H1 (cell line): ENCODE measurements around the gene PTK6. TPM values are rescaled to one million over a fixed set of nuclear protein-coding genes. Genes with fewer than 3 reads are reported as not detected.

Experiments
- CTCF ChIA-PET: fragments of 300-600 bp; sonication (Branson Sonifier 250); formaldehyde crosslinking; loops from one replicate; lab custom pipeline; 2021; ENCODE audit not compliant: partially characterized antibody; lab: Charles Lee
- POLR2A ChIA-PET: fragments of 300-600 bp; sonication (Branson Sonifier 250); formaldehyde crosslinking; loops from one replicate; lab custom pipeline; 2021; ENCODE audit warnings: inconsistent platforms; ENCODE audit not compliant: partially characterized antibody; lab: Charles Lee
- DNase-seq, 2 experiments: peaks; one replicate each; pipeline versions ENCODE4 v3.0.0 to v3.0.0-alpha.2; 2010 to 2022; ENCODE audit warnings: low spot score in 2 of 2, low read depth in 1 of 2, mixed read lengths in 1 of 2
- FAIRE-seq: peaks from 2 replicates; lab custom pipeline; 2011; peaks lifted over from hg19 to GRCh38; lab: Jason Lieb, UNC
- H2AFZ ChIP-seq: 2 replicates; pipeline ENCODE4 v1.8.1; 2012; ENCODE audit warnings: low read length, inconsistent platforms
- H2AK5ac ChIP-seq: 2 replicates; pipeline ENCODE4 v1.6.1; 2013; ENCODE audit warnings: low read depth, low read length
- H2BK120ac ChIP-seq: replicated peaks from 2 replicates; pipeline ENCODE3; 2013; ENCODE audit warnings: low read depth, low read length, inconsistent platforms
- H2BK12ac ChIP-seq: 2 replicates; pipeline ENCODE4 v1.6.1; 2013; ENCODE audit warnings: low read depth, low read length
- H2BK15ac ChIP-seq: 2 replicates; pipeline ENCODE4 v1.6.1; 2013; ENCODE audit warnings: low read length
- H2BK20ac ChIP-seq: 2 replicates; pipeline ENCODE4 v1.6.1; 2013; ENCODE audit warnings: low read length
- H2BK5ac ChIP-seq: 2 replicates; pipeline ENCODE4 v1.6.1; 2013; ENCODE audit warnings: low read depth, low read length
- H3K14ac ChIP-seq: 2 replicates; pipeline ENCODE4 v1.6.1; 2013; ENCODE audit warnings: inconsistent platforms; ENCODE audit not compliant: insufficient read length
- H3K18ac ChIP-seq: 2 replicates; pipeline ENCODE4 v1.6.1; 2013; ENCODE audit warnings: low read length; ENCODE audit errors: extremely low read depth
- H3K23ac ChIP-seq: 2 replicates; pipeline ENCODE4 v1.6.1; 2013; ENCODE audit warnings: inconsistent platforms; ENCODE audit not compliant: insufficient read length
- H3K23me2 ChIP-seq: 2 replicates; pipeline ENCODE4 v1.6.1; 2013; ENCODE audit warnings: low read depth, low read length
- H3K27ac ChIP-seq: 2 replicates; pipeline ENCODE4 v1.6.1; 2011; ENCODE audit warnings: low read depth, low read length, inconsistent platforms
- H3K27me3 ChIP-seq, 4 experiments: replicated peaks in 1 of 4; 1 replicate in 1 of 4; 2 replicates in 3 of 4; pipeline versions ENCODE4 v1.6.1 to v1.8.1; 2011 to 2013; ENCODE audit warnings: low read length in 3 of 4, mild to moderate bottlenecking in 3 of 4, inconsistent platforms in 2 of 4, mixed read lengths in 2 of 4, moderate library complexity in 1 of 4; ENCODE audit not compliant: control insufficient read depth in 3 of 4, insufficient read depth in 3 of 4; ENCODE audit errors: extremely low read depth in 1 of 4
- H3K36me3 ChIP-seq, 4 experiments: 2 replicates each; pipeline versions ENCODE4 v1.6.1 to v1.8.1; 2011 to 2013; ENCODE audit warnings: mild to moderate bottlenecking in 4 of 4, low read length in 3 of 4, moderate library complexity in 2 of 4, control low read depth in 1 of 4, inconsistent platforms in 1 of 4; ENCODE audit not compliant: insufficient read depth in 4 of 4, control insufficient read depth in 2 of 4
- H3K4ac ChIP-seq: replicated peaks from 2 replicates; pipeline ENCODE3; 2013; ENCODE audit warnings: low read length, low read depth, mixed read lengths, inconsistent platforms; ENCODE audit not compliant: insufficient read length
- H3K4me1 ChIP-seq, 4 experiments: replicated peaks in 1 of 4; 1 replicate in 1 of 4; 2 replicates in 3 of 4; pipeline versions ENCODE4 v1.6.1 to v1.8.1; 2011 to 2013; ENCODE audit warnings: low read length in 3 of 4, inconsistent platforms in 2 of 4, mixed read lengths in 1 of 4; ENCODE audit not compliant: insufficient read depth in 4 of 4, control insufficient read depth in 3 of 4
- H3K4me2 ChIP-seq, 2 experiments: 2 replicates each; pipeline versions ENCODE4 v1.6.1 to v1.8.1; 2011 to 2013; ENCODE audit warnings: low read depth in 2 of 2, low read length in 2 of 2, control low read depth in 1 of 2, inconsistent platforms in 1 of 2, mild to moderate bottlenecking in 1 of 2; ENCODE audit not compliant: insufficient read depth in 1 of 2
- H3K4me3 ChIP-seq, 4 experiments: fragments of 200-600, 300-600 bp in 1 of 4; sonication (generic), shearing (Covaris generic), sonication (Bioruptor Twin) in 1 of 4; 2 replicates each; pipeline versions ENCODE4 v1.5.1 to v1.8.1; 2011 to 2016; ENCODE audit warnings: low read length in 4 of 4, low read depth in 3 of 4, control low read depth in 2 of 4, inconsistent platforms in 2 of 4, mild to moderate bottlenecking in 2 of 4, mixed read lengths in 1 of 4, moderate library complexity in 1 of 4; ENCODE audit not compliant: insufficient read depth in 2 of 4; ENCODE audit errors: extremely low read depth in 1 of 4
- H3K56ac ChIP-seq: replicated peaks from 2 replicates; pipeline ENCODE3; 2013; ENCODE audit warnings: low read depth, mild to moderate bottlenecking, mixed read lengths, low read length, inconsistent platforms; ENCODE audit not compliant: insufficient read length
- H3K79me1 ChIP-seq: 2 replicates; pipeline ENCODE4 v1.6.1; 2013; ENCODE audit warnings: low read depth, low read length, control low read depth
- H3K79me2 ChIP-seq, 2 experiments: 2 replicates each; pipeline versions ENCODE4 v1.6.1 to v1.8.1; 2012 to 2013; ENCODE audit warnings: low read length in 2 of 2, mild to moderate bottlenecking in 2 of 2, inconsistent platforms in 1 of 2; ENCODE audit not compliant: insufficient read depth in 2 of 2, control insufficient read depth in 1 of 2
- H3K9ac ChIP-seq, 4 experiments: replicated peaks in 1 of 4; 1 replicate in 1 of 4; 2 replicates in 3 of 4; pipeline versions ENCODE4 v1.6.1 to v1.8.1; 2011 to 2013; ENCODE audit warnings: low read depth in 3 of 4, low read length in 3 of 4, control low read depth in 2 of 4, mild to moderate bottlenecking in 2 of 4, moderate library complexity in 2 of 4, inconsistent platforms in 1 of 4; ENCODE audit errors: extremely low read depth in 1 of 4
- H3K9me3 ChIP-seq, 2 experiments: 2 replicates each; pipeline versions ENCODE4 v1.6.1 to v1.8.1; 2012 to 2013; ENCODE audit warnings: mild to moderate bottlenecking in 2 of 2, moderate library complexity in 2 of 2, control low read depth in 1 of 2, inconsistent platforms in 1 of 2, low read depth in 1 of 2, low read length in 1 of 2, mixed read lengths in 1 of 2; ENCODE audit not compliant: insufficient read depth in 2 of 2
- H4K20me1 ChIP-seq, 2 experiments: replicated peaks in 1 of 2; 2 replicates each; pipeline versions ENCODE3 to v1.8.1; 2011 to 2013; ENCODE audit warnings: inconsistent platforms in 2 of 2, low read length in 2 of 2, mild to moderate bottlenecking in 1 of 2; ENCODE audit not compliant: insufficient read depth in 2 of 2, control insufficient read depth in 1 of 2
- H4K5ac ChIP-seq: 2 replicates; pipeline ENCODE4 v1.6.1; 2013; ENCODE audit warnings: low read length, low read depth, mixed read lengths, inconsistent platforms; ENCODE audit not compliant: insufficient read length
- H4K8ac ChIP-seq: 2 replicates; pipeline ENCODE4 v1.8.0; 2013; ENCODE audit warnings: mild to moderate bottlenecking, moderate library complexity, low read length, inconsistent platforms; ENCODE audit not compliant: insufficient read depth; ENCODE audit errors: extremely low read depth
- H4K91ac ChIP-seq: replicated peaks from 2 replicates; pipeline ENCODE3; 2013; ENCODE audit warnings: low read length, mixed read lengths, inconsistent platforms; ENCODE audit not compliant: insufficient read length
- ATF3 ChIP-seq: IDR thresholded peaks from 2 replicates; pipeline ENCODE4 v1.6.1; 2011; ENCODE audit warnings: low read depth, mild to moderate bottlenecking, low read length; ENCODE audit not compliant: insufficient read depth
- BCL11A ChIP-seq, 2 experiments: IDR thresholded peaks; one replicate each; pipeline ENCODE4 v1.6.1; 2011; ENCODE audit warnings: low read depth in 2 of 2, low read length in 2 of 2, mild to moderate bottlenecking in 2 of 2
- CTCF ChIP-seq, 3 experiments: IDR thresholded peaks; 1 replicate in 2 of 3; 2 replicates in 1 of 3; pipeline versions ENCODE4 v1.5.1 to v1.6.1; 2011; ENCODE audit warnings: low read length in 3 of 3, mild to moderate bottlenecking in 3 of 3, inconsistent platforms in 2 of 3, low read depth in 1 of 3, moderate library complexity in 1 of 3; ENCODE audit not compliant: insufficient read depth in 1 of 3; ENCODE audit errors: control extremely low read depth in 1 of 3
- EGR1 ChIP-seq: IDR thresholded peaks from 2 replicates; pipeline ENCODE4 v1.6.1; 2011; ENCODE audit warnings: low read depth, low read length, borderline replicate concordance
- SUZ12 ChIP-seq: fragments of 200-600 bp; sonication (generic); IDR thresholded peaks from 2 replicates; pipeline ENCODE4 v1.6.1; 2012; ENCODE audit warnings: mild to moderate bottlenecking, inconsistent platforms, low read length, moderate library complexity, mixed read lengths
- YY1 ChIP-seq: IDR thresholded peaks from 2 replicates; pipeline ENCODE4 v1.6.1; 2011; ENCODE audit warnings: low read depth, mild to moderate bottlenecking, low read length
- WGBS, 2 experiments: shearing (Covaris generic) in 1 of 2; methylation state at CpG; one replicate each; pipeline versions ENCODE4 v1.1.6 to v1.1.7; 2013 to 2015; ENCODE audit warnings: low lambda C conversion rate in 2 of 2, mixed read lengths in 2 of 2, inconsistent platforms in 1 of 2, low coverage in 1 of 2, missing lambda C conversion rate in 1 of 2; ENCODE audit not compliant: insufficient replicate concordance in 2 of 2, insufficient coverage in 1 of 2, insufficient read length in 1 of 2; ENCODE audit errors: extremely low coverage in 1 of 2, missing lambda C conversion rate in 1 of 2; 5-methylcytosine and 5-hydroxymethylcytosine counted together
- polyA plus RNA-seq, 7 experiments: library from polyadenylated mRNA; depleted of rRNA in 3 of 7; stranded (reverse) in 5 of 7; unstranded in 2 of 7; fragments of >200 nt in 5 of 7; fragments of 200-250 nt in 2 of 7; gene quantifications; 1 replicate in 5 of 7; 2 replicates in 1 of 7; 4 replicates in 1 of 7; pipeline versions ENCODE4 v1.2.1 to v1.2.3, GENCODE V29; 2011 to 2013; ENCODE audit warnings: missing spikeins in 2 of 7, mixed read lengths in 2 of 7
- total RNA-seq: library from RNA; stranded (reverse); fragmentation: NEBNext Ultra II Directional; extraction: Animal tissue kit (Norgen Biotek cat#: 25700); gene quantifications from 2 replicates; pipeline ENCODE4 v1.2.1, GENCODE V29; 2021

PTK6 gene
- total and polyA plus RNA-seq, 2 of the 8 experiments (the other 6 are each of a cell fraction or from before 2014, with no cell fraction given) = 0.12 to 0.19 TPM

- peak overlapping the region; percentile 54 for H4K91ac ChIP-seq
- peaks cover 3% of the 10 kb centered on the region; the same call in 1 of the 2 replicates for H3K23me2 ChIP-seq
- peaks cover 0 to 32% (median 21%) of the 10 kb centered on the region in 4 experiments; a peak in 6 of 7 replicates for H3K4me1 ChIP-seq
- H4K5ac ChIP-seq = no peak overlapping the region
- no peak overlapping the region for H3K14ac ChIP-seq
- H2BK5ac ChIP-seq = no peak overlapping the region
- 23% methylated on average over 13 of the region's 60 CpGs; no CpG with 5 or more reads in 1 of the 2 experiments for WGBS, 2 experiments
- no peaks in the 10 kb centered on the region for H3K79me2 ChIP-seq
- no peaks in the 10 kb centered on the region; a peak in 1 of 8 replicates for H3K36me3 ChIP-seq
- peaks cover 0 to 4% of the 10 kb centered on the region in 2 experiments for H4K20me1 ChIP-seq
- H3K9ac ChIP-seq = no peak overlapping the region
- H3K4ac ChIP-seq = peak overlapping the region; percentile 38
- H3K27ac ChIP-seq = no peak overlapping the region
- no peaks in the 10 kb centered on the region for H3K9me3 ChIP-seq
- no peak overlapping the region for H3K23ac ChIP-seq
- ChIA-PET POLR2A (interaction anchor here (1.9 to 2.4 kb wide), 2 partner anchors 9 to 23 kb away, joined by 5 to 22 read pairs; partner anchors contain the start of gene PPDPF), CTCF (interaction anchor here (1.2 to 3.4 kb wide), 5 partner anchors 20 to 38 kb away, joined by 3 to 31 read pairs (median 23); partner anchors contain the start of genes PPDPF and PTK6)
- H2AFZ ChIP-seq = no peak overlapping the region
- peak overlapping the region; percentile 5; the same call in 1 of the 2 replicates for H2AK5ac ChIP-seq
- DNase-seq (peak in 1 of 2 experiments; percentile 72), FAIRE-seq (no peak)
- H3K4me3 ChIP-seq = peak overlapping the region; percentile 32 to 66 (median 36)
- no peak overlapping the region for H3K56ac ChIP-seq
- H3K4me2 ChIP-seq = peak overlapping the region; percentile 56 to 74
- H2BK120ac ChIP-seq = no peak overlapping the region
- H2BK20ac ChIP-seq = no peak overlapping the region
- H2BK15ac ChIP-seq = no peak overlapping the region
- H3K79me1 ChIP-seq = no peaks in the 10 kb centered on the region
- H2BK12ac ChIP-seq = no peak overlapping the region
- peaks cover 11 to 42% (median 35%) of the 10 kb centered on the region in 4 experiments for H3K27me3 ChIP-seq
- H4K8ac ChIP-seq = 0 out of 2 replicates have a peak overlapping the region, but pooled peaks have one; percentile 5
- peak overlapping the region; percentile 4 for H3K18ac ChIP-seq
- TF ChIP-seq EGR1 = 0 out of 2 replicates have a peak, but pooled peaks have one; percentile 13
- TF ChIP-seq CTCF (IDR thresholded peaks at IDR 0.05; ENCODE audit: control extremely low read depth in 1 of 3, insufficient read depth in 1 of 3, low read depth in 1 of 3, low read length in 3 of 3) = peak in 1 of 3 experiments; percentile 8; a peak in 1 of 4 replicates
- TF ChIP-seq SUZ12 = peak; percentile 29; the same call in 1 of the 2 replicates
- TF ChIP-seq ATF3 = no peak
- 0 out of 2 replicates have a peak, but pooled peaks have one; percentile 56 for TF ChIP-seq YY1
- no peak for TF ChIP-seq BCL11A (IDR thresholded peaks at IDR 0.05; ENCODE audit: low read depth in 2 of 2, low read length in 2 of 2)
Observed at GRCh38 chr20:63497946-63498935, 38.9 kb downstream of the PTK6 start.
